ENCODE measurements around the gene XPO4. TPM values are rescaled to one million over a fixed set of nuclear protein-coding genes. Genes with fewer than 3 reads are reported as not detected.

The XPO4 gene
- total RNA-seq, 2 experiments from 2014 or later: 32.4 to 34.5 TPM

GRCh38 chr13:20826301-20826700 is 76.2 kb downstream of the XPO4 start:
- Mint-ChIP-seq H3K4me3 (no peak overlapping the region), H3K27ac (no peak overlapping the region), H3K27me3 (no peaks in the 10 kb centered on the region), H3K4me1 (peaks cover 10% of the 10 kb centered on the region), H3K36me3 (peaks cover 4% of the 10 kb centered on the region), H3K9me3 (no peaks in the 10 kb centered on the region)
- no peak for DNase-seq

- DNase-seq: no peak
- H3K27me3 Mint-ChIP-seq: no peaks in the 10 kb centered on the region
- H3K4me3 Mint-ChIP-seq: no peak overlapping the region
- no peak overlapping the region for H3K27ac Mint-ChIP-seq
- H3K4me1 Mint-ChIP-seq: peaks cover 13% of the 10 kb centered on the region
- H3K36me3 Mint-ChIP-seq: peaks cover 5% of the 10 kb centered on the region
- H3K9me3 Mint-ChIP-seq: no peaks in the 10 kb centered on the region
Observed at GRCh38 chr13:20825477-20825875, 77.1 kb downstream of the XPO4 start.

DNA sequence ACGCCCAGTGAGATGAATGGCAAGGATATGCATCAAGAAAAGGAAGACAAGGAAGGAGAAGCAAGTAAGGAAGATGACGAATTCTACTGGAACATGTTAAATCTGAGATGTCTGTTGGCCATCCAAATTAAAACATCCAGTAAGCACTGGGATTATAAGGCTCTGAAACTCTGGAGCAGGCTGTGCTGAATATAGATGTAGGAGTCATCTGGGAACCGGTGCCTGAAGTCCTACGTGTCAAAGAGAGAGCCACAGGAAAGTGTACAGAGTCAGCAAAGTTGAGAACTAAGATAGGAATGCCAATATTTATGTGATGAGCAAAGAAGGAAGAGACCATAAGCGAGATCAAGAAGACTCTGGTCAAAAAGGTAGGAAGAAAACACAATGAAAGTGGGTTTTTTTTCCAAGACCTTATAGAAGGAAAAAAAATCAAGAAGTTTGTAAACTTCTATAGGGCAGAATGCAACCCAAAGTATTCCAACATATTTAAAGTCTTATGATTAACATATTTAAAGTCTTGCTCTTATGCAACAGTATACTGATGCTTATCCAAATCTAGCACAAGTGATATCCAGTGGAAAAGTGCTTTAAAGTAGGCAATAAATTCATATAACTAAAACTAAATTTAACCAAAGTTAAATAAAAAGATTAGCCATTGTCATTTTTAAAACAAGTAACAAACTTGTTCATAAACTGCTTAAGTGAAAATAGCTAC is 77.6 kb downstream of the XPO4 start:
- Mint-ChIP-seq H3K4me1 (peaks cover 13% of the 10 kb centered on the region), H3K9me3 (no peaks in the 10 kb centered on the region), H3K27ac (no peak overlapping the region), H3K36me3 (peaks cover 5% of the 10 kb centered on the region), H3K27me3 (no peaks in the 10 kb centered on the region), H3K4me3 (no peak overlapping the region)
- DNase-seq: no peak

GRCh38 chr13:20823071-20823470 is 79.5 kb downstream of the XPO4 start:
- H3K27ac Mint-ChIP-seq: no peak overlapping the region
- H3K4me1 Mint-ChIP-seq: peaks cover 7% of the 10 kb centered on the region
- no peak overlapping the region for H3K4me3 Mint-ChIP-seq
- H3K9me3 Mint-ChIP-seq: no peaks in the 10 kb centered on the region
- no peak for DNase-seq
- no peaks in the 10 kb centered on the region for H3K27me3 Mint-ChIP-seq
- H3K36me3 Mint-ChIP-seq: peaks cover 13% of the 10 kb centered on the region

- H3K27me3 Mint-ChIP-seq: no peaks in the 10 kb centered on the region
- no peak overlapping the region for H3K4me3 Mint-ChIP-seq
- no peaks in the 10 kb centered on the region for H3K9me3 Mint-ChIP-seq
- no peak for DNase-seq
- peaks cover 13% of the 10 kb centered on the region for H3K36me3 Mint-ChIP-seq
- H3K4me1 Mint-ChIP-seq: peaks cover 7% of the 10 kb centered on the region
- no peak overlapping the region for H3K27ac Mint-ChIP-seq
Observed at GRCh38 chr13:20822406-20822805, 80.1 kb downstream of the XPO4 start.

GRCh38 chr13:20819715-20820114 is 82.8 kb downstream of the XPO4 start:
- H3K4me1 Mint-ChIP-seq: peaks cover 7% of the 10 kb centered on the region
- H3K9me3 Mint-ChIP-seq: no peaks in the 10 kb centered on the region
- no peaks in the 10 kb centered on the region for H3K27me3 Mint-ChIP-seq
- H3K36me3 Mint-ChIP-seq: peaks cover 15% of the 10 kb centered on the region
- no peak overlapping the region for H3K4me3 Mint-ChIP-seq
- no peak overlapping the region for H3K27ac Mint-ChIP-seq
- no peak for DNase-seq

DNA sequence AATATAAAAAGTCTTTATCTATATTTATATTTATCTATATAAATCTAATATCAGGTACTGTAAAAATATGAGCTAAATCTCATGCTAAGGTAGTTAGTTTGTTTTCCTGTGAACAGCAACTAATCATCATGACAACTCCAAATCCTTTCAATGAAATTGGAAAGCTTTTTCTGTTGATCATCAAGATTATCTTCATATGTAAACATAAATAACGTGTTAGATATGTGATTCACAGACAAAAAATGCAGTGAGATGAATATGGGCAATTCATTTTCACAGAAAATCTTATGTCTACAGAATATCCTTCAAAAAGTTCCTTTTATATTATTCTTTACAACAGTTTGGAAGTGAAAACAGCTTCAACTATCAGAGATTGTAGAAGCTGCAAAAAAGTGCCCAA is 87.1 kb downstream of the XPO4 start:
- no peak overlapping the region for H3K4me3 Mint-ChIP-seq
- H3K27ac Mint-ChIP-seq: no peak overlapping the region
- DNase-seq: no peak
- H3K27me3 Mint-ChIP-seq: no peaks in the 10 kb centered on the region
- H3K9me3 Mint-ChIP-seq: no peaks in the 10 kb centered on the region
- H3K4me1 Mint-ChIP-seq: peaks cover 6% of the 10 kb centered on the region
- H3K36me3 Mint-ChIP-seq: peaks cover 30% of the 10 kb centered on the region

GRCh38 chr13:20814224-20814910 is 88.2 kb downstream of the XPO4 start:
- peaks cover 6% of the 10 kb centered on the region for H3K4me1 Mint-ChIP-seq
- no peaks in the 10 kb centered on the region for H3K27me3 Mint-ChIP-seq
- no peak overlapping the region for H3K4me3 Mint-ChIP-seq
- DNase-seq: no peak
- H3K27ac Mint-ChIP-seq: no peak overlapping the region
- H3K9me3 Mint-ChIP-seq: no peaks in the 10 kb centered on the region
- peaks cover 27% of the 10 kb centered on the region for H3K36me3 Mint-ChIP-seq

DNA sequence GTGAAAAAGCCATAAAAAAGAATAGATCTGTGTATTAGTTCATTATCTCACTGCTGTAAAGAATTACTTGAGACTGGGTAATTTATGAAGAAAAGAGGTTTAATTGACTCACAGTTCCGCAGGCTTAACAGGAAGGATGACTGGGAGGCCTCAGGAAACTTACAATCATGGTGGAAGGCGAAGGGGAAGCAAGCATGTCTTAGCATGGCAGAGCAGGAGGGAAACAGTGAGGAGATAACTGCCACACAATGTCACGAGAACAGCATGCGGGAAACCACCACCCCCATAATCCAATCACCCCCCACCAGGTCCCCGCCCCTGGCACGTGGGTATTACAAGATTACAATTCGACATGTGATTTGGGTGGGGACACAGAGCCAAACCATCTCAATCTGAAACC is 89.7 kb downstream of the XPO4 start:
- peaks cover 6% of the 10 kb centered on the region for H3K4me1 Mint-ChIP-seq
- DNase-seq: no peak
- H3K36me3 Mint-ChIP-seq: peaks cover 31% of the 10 kb centered on the region
- no peaks in the 10 kb centered on the region for H3K9me3 Mint-ChIP-seq
- no peak overlapping the region for H3K27ac Mint-ChIP-seq
- no peak overlapping the region for H3K4me3 Mint-ChIP-seq
- no peaks in the 10 kb centered on the region for H3K27me3 Mint-ChIP-seq

DNA sequence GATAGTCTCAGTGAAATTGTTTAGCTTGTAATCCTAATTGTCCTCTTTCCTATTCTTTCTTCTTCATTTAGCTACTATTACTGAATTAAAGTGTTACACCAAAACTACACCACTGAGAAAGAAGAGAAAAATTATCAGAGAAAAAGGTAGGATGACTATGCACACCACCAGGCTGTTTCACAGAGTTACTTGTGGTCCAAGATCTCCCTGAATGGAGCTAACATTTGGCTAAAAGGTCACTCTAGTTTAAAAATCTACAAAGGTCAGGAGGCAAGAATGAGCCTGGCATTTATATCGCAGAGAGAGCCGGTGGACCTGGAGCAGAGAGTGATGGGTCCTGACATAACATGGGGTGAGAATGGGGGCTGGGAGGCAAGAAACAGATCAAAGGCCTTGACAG is 91.7 kb downstream of the XPO4 start:
- no peak overlapping the region for H3K27ac Mint-ChIP-seq

GRCh38 chr13:20808874-20809273 is 93.7 kb downstream of the XPO4 start:
- Mint-ChIP-seq H3K4me1 (peaks cover 7% of the 10 kb centered on the region), H3K4me3 (no peak overlapping the region), H3K9me3 (no peaks in the 10 kb centered on the region), H3K27me3 (no peaks in the 10 kb centered on the region), H3K36me3 (peaks cover 36% of the 10 kb centered on the region), H3K27ac (no peak overlapping the region)
- no peak for DNase-seq

More for the DNA sequence above, 91.7 kb downstream of the XPO4 start:
- Mint-ChIP-seq H3K4me3 (no peak overlapping the region), H3K27me3 (no peaks in the 10 kb centered on the region), H3K4me1 (peaks cover 6% of the 10 kb centered on the region), H3K9me3 (no peaks in the 10 kb centered on the region), H3K36me3 (peaks cover 34% of the 10 kb centered on the region)
- DNase-seq: no peak

GRCh38 chr13:20803180-20803965 is 99.2 kb downstream of the XPO4 start:
- peak overlapping the region; percentile 36 for H3K27ac Mint-ChIP-seq
- peaks cover 11% of the 10 kb centered on the region for H3K36me3 Mint-ChIP-seq
- H3K27me3 Mint-ChIP-seq: no peaks in the 10 kb centered on the region
- peaks cover 14% of the 10 kb centered on the region for H3K4me1 Mint-ChIP-seq
- H3K9me3 Mint-ChIP-seq: no peaks in the 10 kb centered on the region
- H3K4me3 Mint-ChIP-seq: no peak overlapping the region
- no peak for DNase-seq

GRCh38 chr13:20801707-20802106 is 100.8 kb downstream of the XPO4 start:
- H3K27ac Mint-ChIP-seq: peak overlapping the region; percentile 20
- H3K9me3 Mint-ChIP-seq: no peaks in the 10 kb centered on the region
- peaks cover 27% of the 10 kb centered on the region for H3K4me1 Mint-ChIP-seq
- no peaks in the 10 kb centered on the region for H3K27me3 Mint-ChIP-seq
- no peak overlapping the region for H3K4me3 Mint-ChIP-seq
- no peak for DNase-seq
- peaks cover 16% of the 10 kb centered on the region for H3K36me3 Mint-ChIP-seq

DNA sequence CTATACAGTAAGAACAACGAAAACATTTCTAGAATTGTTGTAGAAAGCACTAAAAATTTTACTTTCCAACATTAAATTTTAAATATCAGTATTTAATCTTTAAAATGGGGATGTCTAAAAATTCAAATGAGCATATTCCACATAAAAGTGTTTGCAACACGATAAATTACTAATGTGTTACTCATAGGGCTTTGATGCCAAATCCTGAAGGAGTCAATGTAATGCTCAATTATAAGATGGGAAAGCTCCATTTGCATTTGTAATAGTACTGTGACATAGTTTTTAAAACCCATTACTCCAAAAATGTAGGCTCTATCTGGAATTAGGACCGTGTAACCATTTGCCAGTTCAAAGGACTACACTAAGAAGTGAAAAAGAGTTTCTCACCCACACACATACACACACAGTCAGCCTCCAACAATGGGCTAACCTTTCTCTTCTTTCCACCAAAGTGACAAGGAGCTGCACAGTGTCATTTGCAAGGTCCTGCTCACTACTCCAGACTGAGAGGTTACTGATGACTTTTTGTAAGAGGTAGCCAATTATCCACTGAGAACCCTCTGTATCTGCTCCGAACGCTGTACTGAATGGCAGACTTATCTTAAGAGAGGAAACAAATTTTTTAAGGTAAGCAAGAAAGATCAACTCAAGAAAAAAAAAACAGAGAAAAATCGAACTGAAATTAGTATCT is 102.7 kb downstream of the XPO4 start:
- H3K4me3 Mint-ChIP-seq: no peak overlapping the region
- H3K27ac Mint-ChIP-seq: no peak overlapping the region
- peaks cover 26% of the 10 kb centered on the region for H3K4me1 Mint-ChIP-seq
- DNase-seq: no peak
- H3K9me3 Mint-ChIP-seq: no peaks in the 10 kb centered on the region
- H3K36me3 Mint-ChIP-seq: peaks cover 13% of the 10 kb centered on the region
- H3K27me3 Mint-ChIP-seq: no peaks in the 10 kb centered on the region

DNA sequence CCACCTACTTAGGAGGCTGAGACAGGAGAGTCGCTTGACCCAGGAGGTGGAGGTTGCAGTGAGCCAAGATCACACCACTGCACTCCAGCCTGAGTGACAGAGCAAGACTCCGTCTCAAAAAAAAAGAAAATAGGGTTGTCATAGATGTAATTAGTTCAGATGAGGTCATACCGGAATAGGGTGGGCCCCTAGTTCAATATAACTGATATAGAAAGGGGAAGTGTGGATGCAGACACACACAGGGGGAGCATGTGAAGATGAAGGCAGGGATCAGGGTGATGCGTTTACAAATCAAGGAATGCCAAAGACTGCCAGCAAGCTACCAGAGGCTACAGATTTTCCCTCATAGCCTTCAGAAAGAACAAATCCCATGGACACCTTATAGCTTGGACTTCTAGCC is 104.5 kb downstream of the XPO4 start:
- DNase-seq: no peak
- peaks cover 19% of the 10 kb centered on the region for H3K36me3 Mint-ChIP-seq
- H3K27ac Mint-ChIP-seq: no peak overlapping the region
- no peaks in the 10 kb centered on the region for H3K9me3 Mint-ChIP-seq
- no peaks in the 10 kb centered on the region for H3K27me3 Mint-ChIP-seq
- H3K4me1 Mint-ChIP-seq: peaks cover 21% of the 10 kb centered on the region
- H3K4me3 Mint-ChIP-seq: no peak overlapping the region

Data from activated naive CD8-positive, alpha-beta T cell treated with anti-CD3 and anti-CD28 coated beads for 36 hours (primary cell).